HEK293 (cell line): ENCODE results near the gene MYO5B.

Experiments used
- AEBP2 ChIP-seq: fragments of 450-650 bp; formaldehyde crosslinking; IDR thresholded peaks from 2 replicates; pipeline ENCODE4 v1.5.1; 2016; ENCODE audit warnings: missing biosample characterization, missing genetic modification characterization, borderline replicate concordance
- ATF2 ChIP-seq: fragments of 450-650 bp; formaldehyde crosslinking; IDR thresholded peaks from 2 replicates; pipeline ENCODE4 v1.5.1; 2016; ENCODE audit warnings: missing biosample characterization, missing genetic modification characterization, low read depth
- CTCF ChIP-seq: fragments of 450-650 bp; formaldehyde crosslinking; IDR thresholded peaks from 2 replicates; pipeline ENCODE4 v1.5.1; 2016; ENCODE audit warnings: missing biosample characterization, missing genetic modification characterization
- MYNN ChIP-seq: fragments of 450-650 bp; formaldehyde crosslinking; IDR thresholded peaks from 2 replicates; pipeline ENCODE4 v1.5.1; 2016; ENCODE audit warnings: missing biosample characterization, missing genetic modification characterization, borderline replicate concordance
- SCRT1 ChIP-seq: fragments of 450-650 bp; formaldehyde crosslinking; IDR thresholded peaks from 2 replicates; pipeline ENCODE4 v1.5.1; 2016; ENCODE audit warnings: missing biosample characterization, missing genetic modification characterization, borderline replicate concordance
- ZBTB21 ChIP-seq: fragments of 450-650 bp; formaldehyde crosslinking; IDR thresholded peaks from 2 replicates; pipeline ENCODE4 v1.5.1; 2017; ENCODE audit warnings: missing biosample characterization, missing genetic modification characterization
- ZBTB49 ChIP-seq: fragments of 450-650 bp; formaldehyde crosslinking; IDR thresholded peaks from 2 replicates; pipeline ENCODE4 v1.5.1; 2016; ENCODE audit warnings: missing biosample characterization, missing genetic modification characterization, low read depth
- ZNF133 ChIP-seq: fragments of 450-650 bp; formaldehyde crosslinking; IDR thresholded peaks from 2 replicates; pipeline ENCODE4 v1.5.1; 2016; ENCODE audit warnings: missing biosample characterization, missing genetic modification characterization
- ZNF202 ChIP-seq: fragments of 450-650 bp; formaldehyde crosslinking; IDR thresholded peaks from 2 replicates; pipeline ENCODE4 v1.5.1; 2016; ENCODE audit warnings: missing biosample characterization, missing genetic modification characterization, borderline replicate concordance
- ZNF248 ChIP-seq: fragments of 450-650 bp; formaldehyde crosslinking; IDR thresholded peaks from 2 replicates; pipeline ENCODE4 v1.5.1; 2017; ENCODE audit warnings: missing biosample characterization, missing genetic modification characterization
- ZNF639 ChIP-seq: fragments of 450-650 bp; formaldehyde crosslinking; IDR thresholded peaks from 2 replicates; pipeline ENCODE4 v1.5.1; 2016; ENCODE audit warnings: missing biosample characterization, missing genetic modification characterization
- ZNF704 ChIP-seq: fragments of 450-650 bp; formaldehyde crosslinking; IDR thresholded peaks from 2 replicates; pipeline ENCODE4 v1.5.1; 2016; ENCODE audit warnings: missing biosample characterization, missing genetic modification characterization
- ZNF792 ChIP-seq: fragments of 450-650 bp; formaldehyde crosslinking; IDR thresholded peaks from 2 replicates; pipeline ENCODE4 v1.5.1; 2016; ENCODE audit warnings: missing biosample characterization, missing genetic modification characterization
- ZSCAN30 ChIP-seq: fragments of 450-650 bp; IDR thresholded peaks from 2 replicates; pipeline ENCODE4 v1.5.1; 2018; ENCODE audit warnings: missing biosample characterization, mild to moderate bottlenecking, missing genetic modification characterization, moderate library complexity

GRCh38 chr18:49812286-49813068, 382.5 kb downstream of the MYO5B start:
- TF ChIP-seq ZNF248 (tag by site-specific recombination) (no peak), ZBTB49 (tag by site-specific recombination) (no peak), SCRT1 (tag by site-specific recombination) (no peak), ZNF704 (tag by site-specific recombination) (no peak), ATF2 (no peak), MYNN (no peak), CTCF (tag by site-specific recombination) (no peak), ZSCAN30 (tag by site-specific recombination) (no peak), ZNF133 (no peak), ZBTB21 (tag by site-specific recombination) (no peak), ZNF639 (0 out of 2 replicates have a peak, but pooled peaks have one; percentile 37), ZNF792 (tag by site-specific recombination) (no peak), ZNF202 (tag by site-specific recombination) (no peak), AEBP2 (tag by site-specific recombination) (no peak)
